ENCODE data around the gene TTC7B.

DNA sequence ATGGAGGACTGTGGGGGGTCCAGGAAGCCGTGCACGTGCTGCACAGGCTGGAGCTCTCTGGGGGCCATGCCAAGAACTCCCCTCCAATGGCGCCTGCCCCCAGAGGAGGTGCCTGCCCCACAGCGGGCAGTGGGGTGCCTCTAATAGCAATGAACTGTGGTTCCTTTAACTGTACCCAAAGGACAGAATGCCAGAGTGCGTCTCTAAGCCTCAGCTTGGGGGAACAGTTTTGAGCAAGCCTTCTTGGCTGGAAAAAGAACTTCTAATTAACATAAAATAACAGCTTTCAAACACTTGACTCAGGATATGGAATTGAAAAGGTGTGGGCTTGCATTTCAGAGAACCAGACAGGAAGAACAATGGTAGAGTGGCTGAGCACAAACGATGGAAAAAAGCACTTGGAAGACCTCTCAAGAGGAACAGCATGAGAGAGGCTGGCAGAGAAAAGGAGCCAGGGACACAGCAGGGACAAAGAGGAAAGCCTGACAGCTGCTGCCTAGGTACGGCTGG, 195.6 kb downstream of the TTC7B start:
- TF ChIP-seq, protein P1, sequence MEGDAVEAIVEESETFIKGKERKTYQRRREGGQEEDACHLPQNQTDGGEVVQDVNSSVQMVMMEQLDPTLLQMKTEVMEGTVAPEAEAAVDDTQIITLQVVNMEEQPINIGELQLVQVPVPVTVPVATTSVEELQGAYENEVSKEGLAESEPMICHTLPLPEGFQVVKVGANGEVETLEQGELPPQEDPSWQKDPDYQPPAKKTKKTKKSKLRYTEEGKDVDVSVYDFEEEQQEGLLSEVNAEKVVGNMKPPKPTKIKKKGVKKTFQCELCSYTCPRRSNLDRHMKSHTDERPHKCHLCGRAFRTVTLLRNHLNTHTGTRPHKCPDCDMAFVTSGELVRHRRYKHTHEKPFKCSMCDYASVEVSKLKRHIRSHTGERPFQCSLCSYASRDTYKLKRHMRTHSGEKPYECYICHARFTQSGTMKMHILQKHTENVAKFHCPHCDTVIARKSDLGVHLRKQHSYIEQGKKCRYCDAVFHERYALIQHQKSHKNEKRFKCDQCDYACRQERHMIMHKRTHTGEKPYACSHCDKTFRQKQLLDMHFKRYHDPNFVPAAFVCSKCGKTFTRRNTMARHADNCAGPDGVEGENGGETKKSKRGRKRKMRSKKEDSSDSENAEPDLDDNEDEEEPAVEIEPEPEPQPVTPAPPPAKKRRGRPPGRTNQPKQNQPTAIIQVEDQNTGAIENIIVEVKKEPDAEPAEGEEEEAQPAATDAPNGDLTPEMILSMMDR (IDR thresholded peaks at IDR 0.05; ENCODE audit: extremely low read depth in 1 of 2, insufficient read depth in 1 of 2, low read depth in 1 of 2, low read length in 2 of 2), result no peak
- TF ChIP-seq, protein P2, sequence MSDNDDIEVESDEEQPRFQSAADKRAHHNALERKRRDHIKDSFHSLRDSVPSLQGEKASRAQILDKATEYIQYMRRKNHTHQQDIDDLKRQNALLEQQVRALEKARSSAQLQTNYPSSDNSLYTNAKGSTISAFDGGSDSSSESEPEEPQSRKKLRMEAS (IDR thresholded peaks at IDR 0.05; ENCODE audit: insufficient read depth, insufficient read length), result no peak
- no peak for TF ChIP-seq POLR2AphosphoS5 (IDR thresholded peaks at IDR 0.05; ENCODE audit: insufficient read depth, low read depth, low read length)
- TF ChIP-seq POLR2A (IDR thresholded peaks at IDR 0.05; ENCODE audit: low read depth, low read length), result no peak
- TF ChIP-seq JUN (IDR thresholded peaks at IDR 0.05; ENCODE audit: borderline replicate concordance, insufficient read depth, insufficient read length, low read depth), result no peak
- TF ChIP-seq EZH2 (IDR thresholded peaks at IDR 0.05; ENCODE audit: borderline replicate concordance, low read depth, low read length, severe bottlenecking), result no peak
- TF ChIP-seq GATA2 (IDR thresholded peaks at IDR 0.05; ENCODE audit: insufficient read depth, insufficient read length, low read depth, low read length), result no peak
- TF ChIP-seq FOS (IDR thresholded peaks at IDR 0.05; ENCODE audit: borderline replicate concordance, insufficient read depth, low read length), result no peak
- no peak for TF ChIP-seq MYC (IDR thresholded peaks at IDR 0.05; ENCODE audit: low read depth, low read length)

Measured in endothelial cell of umbilical vein (primary cell).